Mesenchymal stem cell (in vitro differentiated cells and primary cell): ENCODE data around the gene VPS16.

ENCODE experiments used
- DNase-seq: peaks from one replicate; pipeline ENCODE4 v3.0.0-alpha.2; 2013
- H2AFZ ChIP-seq: one replicate; pipeline ENCODE4 v1.6.1; 2013; ENCODE audit warnings: low read depth, mild to moderate bottlenecking, control low read depth, inconsistent platforms, low read length, moderate library complexity
- H2AK5ac ChIP-seq: 2 replicates; pipeline ENCODE4 v1.6.1; 2013; ENCODE audit warnings: low read length, moderate library complexity, mild to moderate bottlenecking, inconsistent platforms; ENCODE audit not compliant: severe bottlenecking
- H2BK120ac ChIP-seq: one replicate; pipeline ENCODE4 v1.6.1; 2013; ENCODE audit warnings: low read depth, mild to moderate bottlenecking, inconsistent platforms, low read length, moderate library complexity
- H2BK12ac ChIP-seq, 2 experiments: one replicate each; pipeline ENCODE4 v1.6.1; 2013; ENCODE audit warnings: inconsistent platforms in 2 of 2, low read length in 2 of 2, mild to moderate bottlenecking in 2 of 2, moderate library complexity in 2 of 2, control low read depth in 1 of 2
- H2BK15ac ChIP-seq: one replicate; pipeline ENCODE4 v1.6.1; 2013; ENCODE audit warnings: mild to moderate bottlenecking, low read depth, inconsistent platforms; ENCODE audit not compliant: poor library complexity, severe bottlenecking
- H2BK5ac ChIP-seq: 2 replicates; pipeline ENCODE4 v1.6.1; 2013; ENCODE audit warnings: low read depth, mild to moderate bottlenecking, low read length, control low read depth, inconsistent platforms; ENCODE audit not compliant: poor library complexity, severe bottlenecking
- H3K14ac ChIP-seq, 2 experiments: one replicate each; pipeline ENCODE4 v1.6.1; 2013; ENCODE audit warnings: inconsistent platforms in 2 of 2, low read length in 2 of 2, control low read depth in 1 of 2, mild to moderate bottlenecking in 1 of 2, moderate library complexity in 1 of 2
- H3K18ac ChIP-seq, 2 experiments: one replicate each; pipeline ENCODE4 v1.6.1; 2013; ENCODE audit warnings: inconsistent platforms in 2 of 2, low read length in 2 of 2, control low read depth in 1 of 2, low read depth in 1 of 2, mild to moderate bottlenecking in 1 of 2
- H3K23ac ChIP-seq, 2 experiments: one replicate each; pipeline ENCODE4 v1.6.1; 2013; ENCODE audit warnings: inconsistent platforms in 2 of 2, low read length in 2 of 2, mild to moderate bottlenecking in 2 of 2, moderate library complexity in 2 of 2, control low read depth in 1 of 2
- H3K27ac ChIP-seq: 2 replicates; pipeline ENCODE4 v1.5.1; 2013; ENCODE audit warnings: mild to moderate bottlenecking, moderate library complexity, low read length, control low read depth, inconsistent platforms; ENCODE audit not compliant: poor library complexity, severe bottlenecking
- H3K27me3 ChIP-seq, 2 experiments: 2 replicates each; pipeline versions ENCODE4 v1.6.1 to v1.7.0; 2013; ENCODE audit warnings: low read length in 2 of 2, mild to moderate bottlenecking in 2 of 2, moderate library complexity in 2 of 2, control low read depth in 1 of 2, inconsistent platforms in 1 of 2; ENCODE audit not compliant: control insufficient read depth in 1 of 2, insufficient read depth in 1 of 2
- H3K36me3 ChIP-seq, 2 experiments: 2 replicates each; pipeline versions ENCODE4 v1.6.1 to v1.7.0; 2013; ENCODE audit warnings: low read length in 2 of 2, control low read depth in 1 of 2, inconsistent platforms in 1 of 2, low read depth in 1 of 2, mild to moderate bottlenecking in 1 of 2; ENCODE audit not compliant: insufficient read depth in 2 of 2, control insufficient read depth in 1 of 2
- H3K4ac ChIP-seq, 2 experiments: one replicate each; pipeline ENCODE4 v1.6.1; 2013; ENCODE audit warnings: inconsistent platforms in 2 of 2, low read length in 2 of 2, mild to moderate bottlenecking in 2 of 2, moderate library complexity in 2 of 2, control low read depth in 1 of 2, low read depth in 1 of 2
- H3K4me1 ChIP-seq: 2 replicates; pipeline ENCODE4 v1.6.1; 2013; ENCODE audit warnings: low read depth, low read length, control low read depth; ENCODE audit not compliant: control insufficient read depth, insufficient read depth
- H3K4me2 ChIP-seq: 2 replicates; pipeline ENCODE4 v1.6.1; 2013; ENCODE audit warnings: low read length, mild to moderate bottlenecking, inconsistent platforms; ENCODE audit not compliant: poor library complexity, severe bottlenecking
- H3K4me3 ChIP-seq, 2 experiments: 2 replicates each; pipeline versions ENCODE4 v1.5.1 to v1.7.0; 2013; ENCODE audit warnings: low read length in 2 of 2, mild to moderate bottlenecking in 2 of 2, control low read depth in 1 of 2, low read depth in 1 of 2; ENCODE audit not compliant: insufficient read depth in 1 of 2
- H3K79me1 ChIP-seq: replicated peaks from 2 replicates; pipeline ENCODE4 v1.6.1; 2013; ENCODE audit warnings: mild to moderate bottlenecking, control low read depth, low read length, inconsistent platforms; ENCODE audit not compliant: poor library complexity, severe bottlenecking
- H3K9ac ChIP-seq: 2 replicates; pipeline ENCODE4 v1.7.0; 2013; ENCODE audit warnings: mild to moderate bottlenecking, low read length, moderate library complexity
- H3K9me3 ChIP-seq: 2 replicates; pipeline ENCODE4 v1.7.0; 2013; ENCODE audit warnings: mild to moderate bottlenecking, low read length; ENCODE audit not compliant: control insufficient read depth
- H4K8ac ChIP-seq: one replicate; pipeline ENCODE4 v1.6.1; 2013; ENCODE audit warnings: inconsistent platforms, mild to moderate bottlenecking, low read length, moderate library complexity
- H4K91ac ChIP-seq: one replicate; pipeline ENCODE4 v1.6.1; 2013; ENCODE audit warnings: mild to moderate bottlenecking, low read length, inconsistent platforms
- WGBS: methylation state at CpG from one replicate; pipeline ENCODE4 v1.1.7; 2013; ENCODE audit warnings: mixed read lengths; 5-methylcytosine and 5-hydroxymethylcytosine counted together

The VPS16 gene

DNA sequence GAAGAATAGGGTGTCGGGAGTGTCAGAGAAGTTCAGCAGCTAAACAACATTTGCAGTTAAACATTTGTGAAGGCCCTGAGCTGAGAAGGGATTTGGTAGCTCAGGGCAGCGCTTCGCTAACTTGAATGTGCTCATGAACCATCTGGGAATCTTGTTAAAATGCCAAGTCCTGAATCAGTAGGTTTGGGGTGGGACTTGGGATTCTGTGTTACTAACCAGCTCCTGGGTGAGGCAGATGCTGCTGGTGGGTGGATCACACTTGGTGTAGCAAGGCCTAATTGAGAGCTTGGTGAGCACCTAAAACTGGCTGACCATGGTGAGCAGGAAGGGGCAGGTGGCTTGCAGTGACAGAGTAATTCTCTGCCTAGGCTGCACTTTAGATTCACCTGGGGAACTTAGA is 38.6 kb downstream of the VPS16 start:
- DNase-seq, result no peak
- H4K8ac ChIP-seq, result no peak overlapping the region
- H3K4ac ChIP-seq, result no peak overlapping the region
- 92% methylated on average over 3 of the region's 3 CpGs for WGBS
- H2AFZ ChIP-seq, result no peak overlapping the region
- H2AK5ac ChIP-seq, result no peak overlapping the region
- H3K18ac ChIP-seq, result no peak overlapping the region
- no peak overlapping the region for H3K4me3 ChIP-seq
- no peaks in the 10 kb centered on the region for H3K27me3 ChIP-seq
- no peak overlapping the region for H3K4me2 ChIP-seq
- peak overlapping the region in 1 of 2 experiments; percentile 42 for H2BK12ac ChIP-seq
- H3K27ac ChIP-seq, result no peak overlapping the region
- H3K36me3 ChIP-seq, result peaks cover 0 to 3% of the 10 kb centered on the region in 2 experiments
- H3K14ac ChIP-seq, result no peak overlapping the region
- H3K23ac ChIP-seq, result peak overlapping the region in 1 of 2 experiments; percentile 83
- peak overlapping the region; percentile 64 for H3K9ac ChIP-seq
- peaks cover 30% of the 10 kb centered on the region for H3K79me1 ChIP-seq
- H2BK5ac ChIP-seq, result no peak overlapping the region
- no peak overlapping the region for H2BK15ac ChIP-seq
- H4K91ac ChIP-seq, result no peak overlapping the region
- H3K4me1 ChIP-seq, result peaks cover 8% of the 10 kb centered on the region
- no peak overlapping the region for H2BK120ac ChIP-seq
- H3K9me3 ChIP-seq, result no peaks in the 10 kb centered on the region

GRCh38 chr20:2880650-2881049 is 40.1 kb downstream of the VPS16 start:
- Histone ChIP-seq H2BK15ac (no peak overlapping the region), H2BK12ac (no peak overlapping the region), H3K27me3 (no peaks in the 10 kb centered on the region), H3K14ac (no peak overlapping the region), H3K79me1 (peaks cover 23% of the 10 kb centered on the region), H3K36me3 (peaks cover 0 to 2% of the 10 kb centered on the region in 2 experiments), H3K23ac (no peak overlapping the region), H2BK5ac (no peak overlapping the region), H4K91ac (no peak overlapping the region), H3K4ac (no peak overlapping the region), H3K4me1 (peaks cover 5% of the 10 kb centered on the region), H3K27ac (no peak overlapping the region), H3K9me3 (no peaks in the 10 kb centered on the region), H3K4me3 (no peak overlapping the region), H2BK120ac (no peak overlapping the region), H2AFZ (no peak overlapping the region), H3K18ac (no peak overlapping the region), H3K4me2 (no peak overlapping the region), H4K8ac (no peak overlapping the region), H3K9ac (no peak overlapping the region), H2AK5ac (no peak overlapping the region)
- no peak for DNase-seq
- WGBS, result 95% methylated on average over 7 of the region's 7 CpGs

DNA sequence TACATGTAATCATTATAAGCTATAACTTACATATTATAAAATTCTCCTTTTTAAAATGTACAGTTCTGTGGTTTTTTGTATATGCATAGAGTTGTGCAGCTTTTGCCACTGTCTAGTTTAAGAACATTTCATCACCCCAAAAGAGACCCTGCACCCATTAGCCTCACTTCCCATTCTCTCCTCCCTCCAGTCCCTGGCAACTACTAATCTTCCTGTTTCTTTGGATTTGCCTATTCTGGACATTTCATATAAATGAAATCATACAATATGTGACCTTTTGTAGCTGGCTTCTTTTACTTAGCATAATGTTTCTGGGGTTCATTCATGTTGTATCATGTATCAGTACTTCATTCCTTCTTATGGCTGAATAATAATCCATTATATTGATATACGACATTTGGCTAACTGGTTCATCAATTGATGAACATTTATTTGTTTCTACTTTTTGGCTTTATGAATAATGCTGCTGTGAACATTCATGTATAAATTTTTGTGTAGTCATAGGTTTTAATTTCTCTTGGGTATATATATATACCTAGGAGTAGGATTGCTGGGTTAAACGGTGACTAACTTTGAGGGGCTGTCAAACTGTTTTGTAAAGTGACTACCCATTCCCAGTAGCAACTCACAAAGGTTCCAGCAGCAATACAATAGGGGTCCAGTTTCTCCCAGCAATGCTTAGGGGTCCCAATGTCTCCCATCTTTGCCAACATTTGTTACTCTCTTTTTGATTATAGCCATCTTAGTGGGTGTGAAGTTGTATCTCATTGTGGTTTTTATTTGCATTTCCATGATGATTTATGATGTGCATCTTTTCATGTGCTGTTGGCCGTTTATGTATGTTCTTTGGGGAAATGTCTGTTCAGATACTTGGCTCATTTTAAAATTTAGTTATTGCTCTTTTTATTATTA is 43.4 kb downstream of the VPS16 start:
- Histone ChIP-seq H3K79me1 (peaks cover 16% of the 10 kb centered on the region), H2AK5ac (no peak overlapping the region)

DNA sequence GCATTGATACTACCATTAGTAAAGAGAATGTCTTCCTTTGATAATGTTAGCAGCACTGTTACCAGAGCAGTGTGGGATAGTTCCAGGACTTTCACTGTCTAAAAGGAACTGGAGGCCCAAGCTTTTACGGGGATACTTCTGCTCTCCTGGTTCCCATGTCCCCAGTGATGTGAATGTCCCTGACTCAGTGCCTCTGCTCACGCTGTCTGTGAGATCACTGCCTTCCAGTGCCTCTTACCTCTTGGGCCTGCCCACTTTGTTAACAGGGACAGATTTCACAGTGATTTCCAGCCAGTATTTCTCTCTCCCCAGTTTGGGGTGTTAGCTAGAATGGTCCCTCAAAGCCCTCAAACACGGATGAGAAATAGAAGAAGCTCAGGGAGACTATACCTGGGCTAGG is 47.2 kb downstream of the VPS16 start:
- Histone ChIP-seq H3K4me2 (no peak overlapping the region), H2BK15ac (no peak overlapping the region), H2AK5ac (no peak overlapping the region), H3K4ac (no peak overlapping the region), H2BK12ac (no peak overlapping the region), H2AFZ (no peak overlapping the region), H3K9me3 (no peaks in the 10 kb centered on the region), H3K9ac (no peak overlapping the region), H3K36me3 (no peaks in the 10 kb centered on the region), H4K91ac (no peak overlapping the region), H3K23ac (no peak overlapping the region), H3K18ac (no peak overlapping the region), H4K8ac (no peak overlapping the region), H3K14ac (no peak overlapping the region), H2BK120ac (no peak overlapping the region), H3K4me3 (no peak overlapping the region), H3K4me1 (no peaks in the 10 kb centered on the region), H2BK5ac (no peak overlapping the region), H3K79me1 (peaks cover 15% of the 10 kb centered on the region), H3K27ac (no peak overlapping the region), H3K27me3 (no peaks in the 10 kb centered on the region)
- WGBS, result 100% methylated on average over 3 of the region's 3 CpGs
- DNase-seq, result no peak

More for the DNA sequence above, 43.4 kb downstream of the VPS16 start:
- Histone ChIP-seq H3K27ac (no peak overlapping the region), H3K4me3 (no peak overlapping the region), H3K9me3 (no peaks in the 10 kb centered on the region), H3K14ac (no peak overlapping the region), H2BK5ac (no peak overlapping the region), H2BK12ac (no peak overlapping the region), H2AFZ (no peak overlapping the region), H2BK120ac (no peak overlapping the region), H3K27me3 (no peaks in the 10 kb centered on the region), H3K9ac (no peak overlapping the region), H3K18ac (no peak overlapping the region), H3K23ac (no peak overlapping the region), H3K4me1 (peaks cover 3% of the 10 kb centered on the region), H4K91ac (no peak overlapping the region), H2BK15ac (no peak overlapping the region), H4K8ac (no peak overlapping the region), H3K4ac (no peak overlapping the region), H3K4me2 (no peak overlapping the region), H3K36me3 (no peaks in the 10 kb centered on the region)
- 93% methylated on average over 2 of the region's 3 CpGs for WGBS
- no peak for DNase-seq
